Measurements from ENCODE around the gene PLA2G4E.

DNA sequence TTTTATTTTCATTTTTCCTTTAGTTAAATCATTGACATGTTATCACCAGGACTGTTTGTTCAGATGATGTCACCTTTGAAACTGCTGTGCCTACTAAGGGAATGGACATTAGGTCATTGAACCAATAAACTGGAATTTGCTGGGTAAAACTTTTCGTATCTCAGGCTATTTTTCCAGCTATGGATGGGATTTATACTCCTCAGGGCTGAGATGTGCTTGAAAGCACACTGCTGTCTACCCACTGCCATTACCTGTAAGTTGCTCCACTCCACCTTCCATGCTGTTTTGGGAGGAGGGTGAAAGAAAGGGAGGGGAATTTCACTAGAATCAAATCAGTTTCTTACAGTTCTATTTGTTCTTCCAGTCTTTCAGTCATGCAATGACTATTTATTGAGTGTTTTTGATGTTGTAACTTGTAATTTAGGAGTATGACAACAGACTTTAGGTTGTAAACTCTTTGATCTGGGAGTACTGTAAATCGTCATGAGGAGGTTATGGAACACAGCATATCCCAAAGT lies 59.8 kb downstream of the PLA2G4E start:
- TF ChIP-seq, protein P1, sequence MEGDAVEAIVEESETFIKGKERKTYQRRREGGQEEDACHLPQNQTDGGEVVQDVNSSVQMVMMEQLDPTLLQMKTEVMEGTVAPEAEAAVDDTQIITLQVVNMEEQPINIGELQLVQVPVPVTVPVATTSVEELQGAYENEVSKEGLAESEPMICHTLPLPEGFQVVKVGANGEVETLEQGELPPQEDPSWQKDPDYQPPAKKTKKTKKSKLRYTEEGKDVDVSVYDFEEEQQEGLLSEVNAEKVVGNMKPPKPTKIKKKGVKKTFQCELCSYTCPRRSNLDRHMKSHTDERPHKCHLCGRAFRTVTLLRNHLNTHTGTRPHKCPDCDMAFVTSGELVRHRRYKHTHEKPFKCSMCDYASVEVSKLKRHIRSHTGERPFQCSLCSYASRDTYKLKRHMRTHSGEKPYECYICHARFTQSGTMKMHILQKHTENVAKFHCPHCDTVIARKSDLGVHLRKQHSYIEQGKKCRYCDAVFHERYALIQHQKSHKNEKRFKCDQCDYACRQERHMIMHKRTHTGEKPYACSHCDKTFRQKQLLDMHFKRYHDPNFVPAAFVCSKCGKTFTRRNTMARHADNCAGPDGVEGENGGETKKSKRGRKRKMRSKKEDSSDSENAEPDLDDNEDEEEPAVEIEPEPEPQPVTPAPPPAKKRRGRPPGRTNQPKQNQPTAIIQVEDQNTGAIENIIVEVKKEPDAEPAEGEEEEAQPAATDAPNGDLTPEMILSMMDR (conservative IDR thresholded peaks at IDR 0.05 in 1 of 2, IDR thresholded peaks at IDR 0.05 in 1 of 2; ENCODE audit: low read depth in 1 of 2, low read length in 2 of 2) = no peak
- TF ChIP-seq EZH2 (IDR thresholded peaks at IDR 0.05; ENCODE audit: low read length, missing control alignments) = no peak

All from fibroblast of lung (primary cell).